Measurements from ENCODE around the gene ALAS1.

DNA sequence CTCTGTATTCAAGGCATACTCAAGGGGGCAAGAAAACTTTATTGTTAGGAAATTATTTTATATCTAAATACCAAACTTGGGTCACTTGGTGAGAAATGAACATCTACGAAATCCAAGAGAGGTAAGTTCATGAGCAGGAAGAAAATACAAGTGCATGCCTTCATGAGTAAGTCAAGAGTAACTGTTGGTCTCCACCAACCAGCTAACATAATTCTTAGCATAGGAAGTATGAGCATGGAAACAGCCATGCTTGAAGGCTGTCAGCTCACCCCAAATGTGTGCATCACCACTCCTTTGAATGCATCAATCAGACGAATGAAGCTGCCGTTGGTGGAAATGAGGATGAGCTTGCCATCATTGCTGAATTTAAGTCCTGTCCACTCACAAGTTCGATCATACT lies 61.5 kb downstream of the ALAS1 start:
- TF ChIP-seq, protein P1, sequence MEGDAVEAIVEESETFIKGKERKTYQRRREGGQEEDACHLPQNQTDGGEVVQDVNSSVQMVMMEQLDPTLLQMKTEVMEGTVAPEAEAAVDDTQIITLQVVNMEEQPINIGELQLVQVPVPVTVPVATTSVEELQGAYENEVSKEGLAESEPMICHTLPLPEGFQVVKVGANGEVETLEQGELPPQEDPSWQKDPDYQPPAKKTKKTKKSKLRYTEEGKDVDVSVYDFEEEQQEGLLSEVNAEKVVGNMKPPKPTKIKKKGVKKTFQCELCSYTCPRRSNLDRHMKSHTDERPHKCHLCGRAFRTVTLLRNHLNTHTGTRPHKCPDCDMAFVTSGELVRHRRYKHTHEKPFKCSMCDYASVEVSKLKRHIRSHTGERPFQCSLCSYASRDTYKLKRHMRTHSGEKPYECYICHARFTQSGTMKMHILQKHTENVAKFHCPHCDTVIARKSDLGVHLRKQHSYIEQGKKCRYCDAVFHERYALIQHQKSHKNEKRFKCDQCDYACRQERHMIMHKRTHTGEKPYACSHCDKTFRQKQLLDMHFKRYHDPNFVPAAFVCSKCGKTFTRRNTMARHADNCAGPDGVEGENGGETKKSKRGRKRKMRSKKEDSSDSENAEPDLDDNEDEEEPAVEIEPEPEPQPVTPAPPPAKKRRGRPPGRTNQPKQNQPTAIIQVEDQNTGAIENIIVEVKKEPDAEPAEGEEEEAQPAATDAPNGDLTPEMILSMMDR (IDR thresholded peaks at IDR 0.05; ENCODE audit: extremely low read depth in 1 of 2, insufficient read depth in 1 of 2, low read depth in 1 of 2, low read length in 2 of 2) = no peak
- TF ChIP-seq JUN (IDR thresholded peaks at IDR 0.05; ENCODE audit: borderline replicate concordance, insufficient read depth, insufficient read length, low read depth) = no peak
